Measurements from ENCODE around the gene EFHD1.
"Not testable (repeated sequence)": the region's sequence is repeated elsewhere in the genome, so short reads cannot be mapped to it uniquely, and the experiment has no call there.

The EFHD1 gene

DNA sequence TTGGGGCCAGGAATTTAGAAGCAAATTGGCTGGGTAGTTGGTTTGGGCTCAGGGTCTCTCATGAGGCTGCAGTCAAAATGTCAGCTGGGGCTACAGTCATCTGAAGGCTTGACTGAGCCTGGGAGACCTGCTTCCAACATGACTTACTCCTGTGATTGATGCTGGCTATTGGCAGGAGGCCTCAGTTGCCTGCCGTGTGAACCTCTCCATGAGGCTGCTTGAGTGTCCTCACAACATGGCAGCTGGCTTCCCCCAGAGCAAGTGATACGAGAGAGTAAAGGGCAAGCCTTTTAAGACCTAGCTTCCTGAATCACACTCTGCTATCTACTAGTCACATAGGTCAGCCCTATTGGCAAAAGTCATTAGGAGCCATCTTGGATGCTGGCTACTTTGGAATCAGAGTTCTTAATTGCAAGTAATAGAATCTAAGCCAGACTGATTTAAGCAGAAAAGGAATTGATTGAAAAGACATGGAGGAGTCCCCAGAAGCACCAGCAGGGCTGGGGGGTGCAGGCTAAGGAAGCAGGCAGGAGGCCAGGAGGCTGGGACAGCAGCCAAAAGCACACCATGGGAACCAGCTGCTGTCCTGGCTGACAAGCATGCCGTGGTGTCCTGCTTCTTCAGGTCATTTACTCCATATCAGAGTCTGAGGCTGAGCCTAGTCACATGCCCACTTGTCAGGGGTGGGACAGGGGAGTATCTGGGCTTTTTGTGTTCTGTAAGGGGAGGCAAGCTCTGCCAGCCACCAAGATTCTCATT is 55.9 kb downstream of the EFHD1 start:
- peak in 45 of 58 donors; percentile 8 to 85 (median 38) for DNase-seq

DNA sequence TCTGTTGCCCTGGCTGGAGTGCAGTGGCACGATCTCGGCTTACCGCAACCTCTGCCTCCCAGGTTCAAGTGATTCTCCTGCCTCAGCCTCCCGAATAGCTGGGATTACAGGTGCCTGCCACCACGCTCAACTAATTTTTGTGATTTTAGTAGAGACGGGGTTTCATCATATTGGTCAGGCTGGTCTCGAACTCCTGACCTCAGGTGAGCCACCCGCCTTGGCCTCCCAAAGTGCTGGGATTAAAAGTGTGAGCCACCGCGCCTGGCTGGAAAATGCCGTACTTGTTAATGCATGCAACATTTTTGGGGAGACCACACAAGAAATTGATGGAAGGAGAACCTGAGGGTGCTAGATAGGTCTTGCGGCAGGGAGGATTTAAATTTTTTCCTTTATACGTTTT is 57.7 kb downstream of the EFHD1 start:
- DNase-seq = not testable (repeated sequence)

DNA sequence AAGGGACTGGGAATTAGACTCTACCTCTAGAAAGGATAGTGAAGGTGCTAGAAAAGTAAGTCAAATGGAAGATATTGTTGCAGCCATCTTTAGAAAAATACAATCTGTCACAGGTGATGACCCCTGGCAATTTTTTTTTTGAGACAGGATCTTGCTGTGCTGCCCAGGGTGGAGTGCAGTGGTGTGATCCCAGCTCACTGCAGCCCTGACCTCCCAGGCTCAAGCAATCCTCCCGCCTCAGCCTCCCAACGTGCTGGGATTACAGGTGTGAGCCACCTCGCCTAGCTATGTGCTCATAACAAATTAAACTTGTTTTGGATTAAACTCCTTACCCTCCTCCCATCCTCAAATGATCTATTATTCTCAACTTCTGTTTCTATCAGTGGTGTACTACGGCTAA is 59.9 kb downstream of the EFHD1 start:
- no peak for DNase-seq

DNA sequence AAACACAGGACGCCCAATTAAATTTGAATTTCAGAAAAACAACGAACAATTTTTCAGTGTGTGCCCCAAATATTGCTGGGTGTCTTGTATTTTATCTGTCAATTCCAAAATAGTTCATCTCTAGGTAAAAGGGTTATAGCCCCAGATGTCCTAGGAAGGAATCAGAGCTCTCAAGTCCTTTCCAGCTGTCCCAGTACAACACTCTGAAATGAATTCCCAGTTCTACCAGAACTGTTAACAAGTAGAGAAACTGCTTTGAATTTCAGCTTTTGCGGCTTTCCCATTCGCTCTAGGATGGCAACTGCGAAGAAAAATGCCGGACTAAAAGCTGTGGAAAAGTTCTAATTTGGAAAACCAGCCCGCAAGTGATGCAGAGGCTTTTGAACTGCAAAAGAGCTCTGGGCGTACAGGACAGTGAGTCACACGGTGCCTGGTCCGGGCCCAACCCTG is 63.2 kb downstream of the EFHD1 start:
- DNase-seq = no peak

DNA sequence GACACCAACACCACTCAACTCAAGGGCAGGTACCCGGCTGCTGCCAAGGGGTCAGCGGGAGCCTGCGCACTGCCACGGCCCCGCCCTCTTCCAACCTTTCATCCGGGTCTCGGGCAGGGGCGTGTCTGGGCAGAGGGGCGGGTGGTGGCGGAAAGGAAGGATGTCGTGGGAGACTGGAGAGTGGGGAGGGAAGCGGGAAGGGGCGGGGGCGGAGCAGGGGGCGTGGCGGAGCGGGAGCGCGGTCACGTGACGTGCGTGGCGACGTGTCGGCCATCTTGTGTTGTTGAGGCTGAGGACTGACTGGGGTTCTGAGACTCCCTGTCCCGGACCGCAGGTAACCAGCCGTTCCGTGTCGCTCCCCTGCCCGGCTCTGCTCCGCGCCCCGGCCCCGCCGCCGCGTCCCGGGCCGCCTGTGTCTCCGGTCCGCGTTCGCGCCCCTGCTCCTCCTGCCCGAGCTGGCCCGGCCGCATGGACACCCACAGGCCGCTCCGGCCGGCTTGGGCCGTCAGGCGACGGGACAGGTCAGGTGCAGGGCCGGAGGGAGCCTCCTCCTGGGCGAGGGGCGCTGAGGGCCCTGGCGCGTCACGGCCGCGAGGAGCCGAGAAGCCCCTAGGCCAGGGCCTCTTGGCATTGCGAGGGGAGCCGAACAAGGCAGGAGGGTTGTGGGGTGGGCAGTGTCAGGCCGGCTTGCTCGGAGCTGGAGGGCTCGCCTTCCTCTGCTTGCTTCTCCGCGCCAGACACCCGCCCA is 63.8 kb downstream of the EFHD1 start, which contains the start of gene GIGYF2:
TSS of gene GIGYF2 (plus strand) at position 273 of the 748 bp plus-strand sequence. CDS start 37,867 bp downstream, outside the sequence.
- peak; percentile 82 to 99 (median 96) for DNase-seq

DNA sequence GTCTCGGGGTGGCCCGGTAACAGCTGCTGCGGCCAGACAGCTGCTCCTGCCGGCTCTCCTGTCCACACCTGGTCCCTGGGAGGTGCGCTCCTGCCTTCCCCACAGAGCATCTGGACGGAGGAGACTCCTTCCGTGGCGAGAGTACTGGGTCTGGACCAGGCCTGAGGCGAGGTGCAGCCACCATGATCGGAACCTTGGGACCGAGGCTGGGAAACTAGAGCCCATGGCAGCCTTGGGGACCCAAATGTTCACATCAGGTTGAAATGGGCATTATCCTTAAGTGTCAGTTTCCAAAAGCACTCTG is 64.4 kb downstream of the EFHD1 start:
- DNase-seq = peak in 4 of 58 donors; percentile 34 to 56 (median 44)

DNA sequence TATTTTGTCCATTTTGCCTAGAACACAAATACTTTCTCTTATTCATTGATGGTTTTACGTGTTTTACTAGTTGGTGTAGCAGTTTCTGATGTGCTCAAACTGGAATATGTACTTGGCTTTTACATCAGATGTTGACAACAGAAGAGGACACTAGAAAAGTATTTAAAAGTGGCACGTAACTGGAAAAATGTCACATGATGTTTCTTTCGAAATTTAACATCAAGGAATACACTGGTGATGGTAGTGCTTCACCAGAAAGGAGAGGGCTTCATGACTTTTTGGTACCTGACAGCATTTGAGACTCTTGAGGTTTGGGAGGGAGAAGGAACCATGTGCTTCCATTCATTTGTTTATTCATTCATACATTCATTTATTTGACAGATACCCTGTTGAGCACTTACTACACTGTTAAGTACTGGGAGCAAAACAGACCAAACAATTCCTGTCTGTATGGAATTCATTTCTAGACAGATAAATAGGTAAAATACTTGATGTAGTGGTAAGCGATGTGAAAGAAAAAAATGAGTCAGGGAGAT is 65.2 kb downstream of the EFHD1 start:
- DNase-seq = no peak

DNA sequence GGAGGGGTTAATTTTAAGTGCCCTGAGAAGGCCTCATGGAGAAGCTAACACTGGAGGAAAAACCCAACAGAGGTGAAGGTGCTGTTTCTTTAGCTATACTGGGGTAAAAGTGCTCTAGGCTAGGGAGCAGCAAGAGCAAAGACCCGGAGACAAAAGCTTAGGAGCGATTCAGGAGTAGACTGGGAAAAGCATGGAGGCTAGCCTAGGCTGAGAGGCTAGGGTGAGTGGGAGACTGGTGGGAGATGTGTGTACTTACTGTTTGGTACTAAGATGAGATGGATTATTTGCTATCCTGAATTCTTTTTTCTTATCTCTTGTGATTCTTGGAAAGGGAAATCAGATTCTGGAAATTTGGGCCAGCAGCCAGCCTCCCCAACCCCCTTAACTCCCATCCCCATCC is 65.7 kb downstream of the EFHD1 start:
- no peak for DNase-seq

DNA sequence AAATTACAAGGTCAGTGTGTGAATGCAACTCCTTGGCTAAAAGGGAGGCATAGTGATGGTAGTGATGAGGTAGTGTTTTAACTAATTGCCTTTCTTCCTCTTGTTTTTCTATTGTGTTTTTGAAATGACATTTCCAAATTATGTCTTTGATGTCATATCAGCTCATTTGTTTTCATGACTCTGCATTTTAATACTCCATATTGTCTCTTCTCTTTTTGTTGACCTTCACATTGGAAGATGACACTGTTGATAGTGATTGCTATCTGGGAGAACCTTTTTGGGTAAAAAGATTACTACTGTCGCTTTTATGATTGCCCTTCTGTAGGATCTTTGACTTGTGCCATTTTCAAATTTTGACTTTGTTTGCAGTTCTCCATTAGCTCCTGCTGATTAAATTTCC is 66.8 kb downstream of the EFHD1 start:
- no peak for DNase-seq

DNA sequence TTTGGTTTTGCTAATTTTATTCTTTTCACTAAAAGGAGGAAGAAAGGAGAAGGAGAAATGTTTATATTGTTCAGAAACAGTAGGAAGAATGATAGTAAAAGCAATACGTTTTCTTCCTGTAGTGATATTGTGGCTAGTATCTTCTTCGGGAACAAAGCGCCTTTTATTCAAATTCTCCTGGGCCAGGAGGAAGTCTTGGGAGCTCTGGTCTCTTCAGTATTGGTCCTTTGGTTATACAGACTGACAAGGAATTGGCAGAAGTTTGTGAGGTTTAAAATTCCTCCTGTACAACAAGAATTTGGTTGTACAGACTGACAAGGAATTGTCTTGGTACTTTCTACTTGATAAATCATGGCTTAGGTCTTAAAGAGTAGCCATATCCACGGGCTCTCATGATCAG is 73.7 kb downstream of the EFHD1 start:
- DNase-seq = no peak

DNA sequence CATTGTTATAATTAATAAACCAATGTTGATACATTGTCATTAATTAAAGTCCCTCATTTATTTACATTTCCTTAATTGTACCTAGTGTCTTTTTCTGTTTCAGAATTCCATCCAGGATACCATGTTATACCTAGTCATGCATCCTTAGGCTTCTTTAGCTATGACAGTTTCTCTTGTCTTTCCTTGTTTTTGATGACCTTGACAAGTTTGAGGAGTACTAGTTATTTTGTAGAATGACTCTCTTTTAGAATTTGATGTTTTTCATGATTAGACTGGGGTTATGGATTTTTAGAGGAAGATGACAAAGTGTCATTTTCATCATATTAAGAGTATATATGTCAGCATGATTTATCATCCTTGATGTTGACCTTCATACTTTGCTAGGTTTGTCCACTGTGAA is 80.1 kb downstream of the EFHD1 start:
- no peak for DNase-seq

DNA sequence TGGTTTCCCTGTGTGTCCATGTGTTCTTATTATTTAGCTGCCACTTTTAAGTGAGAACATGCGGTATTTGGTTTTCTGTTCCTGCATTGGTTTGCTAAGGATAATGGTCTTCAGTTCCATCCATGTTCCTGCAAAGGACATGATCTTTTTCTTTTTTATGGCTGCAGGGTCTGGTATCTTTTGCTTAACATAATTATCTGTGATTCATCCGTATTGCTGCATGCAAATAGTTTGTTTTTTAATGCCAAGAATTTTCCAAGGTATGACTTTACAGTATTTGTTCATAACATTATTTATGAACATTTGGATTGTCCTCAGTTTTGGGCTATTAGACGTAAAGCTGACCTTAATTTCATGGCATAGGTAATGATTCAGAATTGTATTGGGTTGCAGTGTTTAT is 81.6 kb downstream of the EFHD1 start:
- no peak for DNase-seq

DNA sequence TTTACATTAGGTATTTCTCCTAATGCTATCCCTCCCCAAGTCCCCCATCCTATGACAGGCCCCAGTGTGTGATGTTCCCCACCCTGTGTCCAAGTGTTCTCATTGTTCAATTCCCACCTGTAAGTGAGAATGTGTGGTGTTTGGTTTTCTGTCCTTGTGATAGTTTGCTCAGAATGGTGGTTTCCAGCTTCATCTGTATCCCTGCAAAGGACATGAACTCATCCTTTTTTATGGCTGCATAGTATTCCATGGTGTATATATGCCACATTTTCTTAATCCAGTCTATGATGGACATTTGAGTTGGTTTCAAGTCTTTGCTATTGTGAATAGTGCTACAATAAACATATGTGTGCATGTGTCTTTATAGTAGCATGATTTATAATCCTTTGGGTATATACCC is 86.7 kb downstream of the EFHD1 start:
- not testable (repeated sequence) for DNase-seq

DNA sequence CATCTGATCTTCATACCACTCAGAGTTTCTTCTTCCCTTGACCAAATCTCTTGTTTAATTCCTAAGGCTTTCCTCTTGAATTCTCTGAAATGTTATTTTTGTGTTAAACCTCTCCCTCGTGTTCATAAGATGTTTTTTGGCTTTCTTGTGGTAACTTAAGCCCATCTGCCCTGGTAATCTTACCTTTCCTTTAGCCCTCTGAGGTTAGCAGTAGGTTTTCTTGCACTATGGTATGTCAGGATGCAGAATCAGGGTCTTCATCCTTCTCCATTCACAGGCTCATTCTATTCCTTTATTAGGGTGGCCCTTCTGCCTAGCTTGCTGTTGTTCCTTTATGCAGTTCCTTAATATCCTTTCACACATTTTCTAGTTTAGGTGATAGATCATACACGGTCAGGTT is 87.9 kb downstream of the EFHD1 start:
- no peak for DNase-seq

DNA sequence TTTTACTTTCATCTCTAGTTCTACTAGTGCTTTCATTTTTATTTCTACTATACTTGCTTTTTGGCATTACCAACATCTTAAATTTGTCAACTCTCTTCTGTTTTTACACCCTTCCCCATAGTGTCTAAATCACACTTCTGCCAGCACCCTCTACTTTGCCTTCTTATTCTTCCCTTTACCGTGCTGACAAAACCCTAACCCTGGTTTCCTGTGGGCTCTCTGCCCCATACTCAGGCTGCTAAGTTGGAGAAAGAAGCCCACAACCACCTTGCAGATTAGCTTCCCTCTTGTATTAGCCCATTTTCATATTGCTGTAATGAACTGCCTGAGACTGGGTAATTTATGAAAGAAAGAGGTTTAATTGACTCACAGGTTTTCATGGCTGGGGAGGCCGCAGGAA is 88.5 kb downstream of the EFHD1 start:
- no peak for DNase-seq

DNA sequence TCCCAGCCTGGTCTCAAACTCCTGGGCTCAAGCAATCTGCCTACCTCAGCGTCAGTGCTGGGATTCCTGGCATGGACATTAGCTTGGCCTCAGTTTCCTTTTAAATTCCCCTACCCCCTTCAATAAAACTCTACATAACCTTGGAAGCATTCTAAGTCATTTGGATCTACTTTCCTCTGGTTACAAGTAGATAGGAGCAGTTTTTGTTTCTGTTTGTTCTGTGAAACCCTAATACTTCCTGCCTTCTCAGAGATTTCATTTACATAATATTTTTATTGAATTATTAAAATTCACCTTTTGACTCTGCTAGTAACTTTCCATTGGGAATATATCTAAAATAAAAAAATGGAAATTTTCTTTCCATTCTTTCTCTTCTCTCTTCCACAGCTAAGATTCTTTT is 89.6 kb downstream of the EFHD1 start:
- no peak for DNase-seq

DNA sequence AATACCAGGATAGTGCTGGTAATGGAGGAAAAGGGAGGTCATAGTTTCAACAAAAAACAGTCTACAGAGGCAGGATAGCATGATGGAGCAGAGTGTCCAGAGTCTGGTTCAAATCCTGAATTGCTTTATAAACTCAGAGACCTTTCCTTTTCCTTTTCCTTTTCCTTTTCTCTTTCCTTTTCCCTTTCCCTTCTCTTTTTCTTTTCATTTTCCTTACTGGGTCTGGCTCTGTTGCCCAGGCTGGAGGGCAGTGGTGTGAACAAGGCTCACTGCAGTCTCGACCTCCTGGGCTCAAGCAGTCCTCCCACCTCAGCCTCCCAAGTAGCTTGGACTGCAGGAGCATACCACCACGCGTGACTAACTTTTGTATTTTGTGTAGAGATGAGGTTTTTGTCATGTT is 95.4 kb downstream of the EFHD1 start:
- no peak for DNase-seq

DNA sequence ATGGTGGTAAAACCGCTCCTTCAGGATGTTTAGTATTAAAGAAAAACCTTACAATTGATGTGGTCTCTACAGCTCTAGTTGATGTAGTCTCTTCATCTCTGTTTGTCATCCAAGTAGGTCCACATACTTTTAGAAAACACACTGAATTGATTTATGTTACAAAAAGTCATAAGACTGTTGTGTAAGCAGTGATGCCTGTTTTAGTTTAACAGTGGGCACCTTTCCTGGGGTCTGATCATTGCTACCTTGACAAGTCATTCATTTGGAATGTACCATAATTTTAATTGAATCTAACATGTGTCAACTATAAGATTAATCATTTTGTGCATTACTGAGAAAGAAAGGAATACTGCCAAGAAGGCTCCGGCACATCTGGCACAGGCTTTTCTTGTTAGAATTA is 98.1 kb downstream of the EFHD1 start:
- DNase-seq = no peak

All from anterior cingulate cortex (tissue), 58 donors.